Type B pancreatic cell (in vitro differentiated cells): Measurements from ENCODE around the gene TMOD3. TPM values are rescaled to one million over a fixed set of nuclear protein-coding genes. Genes with fewer than 3 reads are reported as not detected.

Experiments
- DNase-seq: peaks from one replicate; pipeline ENCODE4 v3.0.0; 2021; ENCODE audit warnings: mixed read lengths; ENCODE audit not compliant: unreplicated experiment; ENCODE audit errors: extremely low spot score
- H3K27ac Mint-ChIP-seq: 2 replicates; pipeline ENCODE4 v1.8.0; 2021; ENCODE audit warnings: mild to moderate bottlenecking, mixed read lengths
- H3K27me3 Mint-ChIP-seq: 2 replicates; pipeline ENCODE4 v1.8.0; 2021; ENCODE audit warnings: mixed read lengths
- H3K36me3 Mint-ChIP-seq: 2 replicates; pipeline ENCODE4 v1.8.0; 2021; ENCODE audit warnings: mixed read lengths
- H3K4me1 Mint-ChIP-seq: one replicate; pipeline ENCODE4 v1.8.0; 2021; ENCODE audit warnings: mixed read lengths; ENCODE audit not compliant: unreplicated experiment
- H3K4me3 Mint-ChIP-seq: 2 replicates; pipeline ENCODE4 v1.8.0; 2021; ENCODE audit warnings: mild to moderate bottlenecking, mixed read lengths
- H3K9me3 Mint-ChIP-seq: 2 replicates; pipeline ENCODE4 v1.8.0; 2021; ENCODE audit warnings: mixed read lengths
- total RNA-seq: library from RNA; stranded (reverse); gene quantifications from 2 replicates; pipeline ENCODE4 v1.2.1, GENCODE V29; 2021; ENCODE audit warnings: low replicate concordance
- TF ChIP-seq, protein P1 (sequence below): fragments of 200-600 bp; sonication (generic); conservative IDR thresholded peaks from 2 replicates; pipeline ENCODE4 v1.5.0; 2021; ENCODE audit warnings: antibody characterized with exemption, mild to moderate bottlenecking

Gene TMOD3
- total RNA-seq, 1 donor from 2014 or later: 49.0 TPM

DNA sequence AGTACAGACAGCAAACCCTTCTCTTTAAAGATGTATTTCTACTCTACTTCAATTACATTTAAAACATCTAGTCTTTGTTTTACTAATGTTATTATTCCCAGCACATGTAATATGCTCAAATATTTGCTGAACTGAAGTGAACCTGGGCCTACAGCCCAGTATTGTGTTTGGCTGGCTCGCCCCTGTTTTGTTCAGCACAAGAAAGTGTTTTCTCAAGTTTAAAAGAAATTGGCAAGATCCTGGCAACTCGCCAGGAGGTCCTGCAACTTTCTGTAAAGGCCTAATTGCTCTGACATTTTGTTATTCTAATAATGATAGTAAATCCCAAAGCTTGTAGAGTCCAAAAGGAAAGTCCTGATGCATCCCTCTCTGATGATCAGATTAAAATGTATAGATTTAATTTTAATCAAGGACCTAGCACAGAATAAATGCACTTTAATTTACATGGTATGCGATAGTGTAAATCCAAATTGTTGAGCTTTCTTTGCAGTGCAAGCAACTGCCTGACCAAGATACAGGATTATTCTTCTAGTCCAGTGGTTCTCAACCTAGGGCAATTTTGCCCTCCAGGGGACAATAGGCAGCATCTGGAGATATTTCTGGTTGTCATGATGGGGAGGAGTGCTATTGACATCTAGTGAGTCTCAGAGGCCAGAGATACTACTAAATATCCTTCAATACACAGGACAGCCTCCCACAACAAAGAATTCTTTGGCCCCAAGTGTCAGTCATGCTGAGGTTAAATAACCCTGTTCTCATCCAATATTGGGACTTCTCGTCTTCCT, 35.7 kb upstream of the TMOD3 start:
- peaks cover 22% of the 10 kb centered on the region for H3K4me1 Mint-ChIP-seq
- DNase-seq: no peak
- H3K4me3 Mint-ChIP-seq: no peak overlapping the region
- no peaks in the 10 kb centered on the region for H3K9me3 Mint-ChIP-seq
- no peak overlapping the region for H3K27ac Mint-ChIP-seq
- H3K36me3 Mint-ChIP-seq: no peaks in the 10 kb centered on the region
- TF ChIP-seq, protein P1, sequence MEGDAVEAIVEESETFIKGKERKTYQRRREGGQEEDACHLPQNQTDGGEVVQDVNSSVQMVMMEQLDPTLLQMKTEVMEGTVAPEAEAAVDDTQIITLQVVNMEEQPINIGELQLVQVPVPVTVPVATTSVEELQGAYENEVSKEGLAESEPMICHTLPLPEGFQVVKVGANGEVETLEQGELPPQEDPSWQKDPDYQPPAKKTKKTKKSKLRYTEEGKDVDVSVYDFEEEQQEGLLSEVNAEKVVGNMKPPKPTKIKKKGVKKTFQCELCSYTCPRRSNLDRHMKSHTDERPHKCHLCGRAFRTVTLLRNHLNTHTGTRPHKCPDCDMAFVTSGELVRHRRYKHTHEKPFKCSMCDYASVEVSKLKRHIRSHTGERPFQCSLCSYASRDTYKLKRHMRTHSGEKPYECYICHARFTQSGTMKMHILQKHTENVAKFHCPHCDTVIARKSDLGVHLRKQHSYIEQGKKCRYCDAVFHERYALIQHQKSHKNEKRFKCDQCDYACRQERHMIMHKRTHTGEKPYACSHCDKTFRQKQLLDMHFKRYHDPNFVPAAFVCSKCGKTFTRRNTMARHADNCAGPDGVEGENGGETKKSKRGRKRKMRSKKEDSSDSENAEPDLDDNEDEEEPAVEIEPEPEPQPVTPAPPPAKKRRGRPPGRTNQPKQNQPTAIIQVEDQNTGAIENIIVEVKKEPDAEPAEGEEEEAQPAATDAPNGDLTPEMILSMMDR: no peak
- no peaks in the 10 kb centered on the region for H3K27me3 Mint-ChIP-seq

DNA sequence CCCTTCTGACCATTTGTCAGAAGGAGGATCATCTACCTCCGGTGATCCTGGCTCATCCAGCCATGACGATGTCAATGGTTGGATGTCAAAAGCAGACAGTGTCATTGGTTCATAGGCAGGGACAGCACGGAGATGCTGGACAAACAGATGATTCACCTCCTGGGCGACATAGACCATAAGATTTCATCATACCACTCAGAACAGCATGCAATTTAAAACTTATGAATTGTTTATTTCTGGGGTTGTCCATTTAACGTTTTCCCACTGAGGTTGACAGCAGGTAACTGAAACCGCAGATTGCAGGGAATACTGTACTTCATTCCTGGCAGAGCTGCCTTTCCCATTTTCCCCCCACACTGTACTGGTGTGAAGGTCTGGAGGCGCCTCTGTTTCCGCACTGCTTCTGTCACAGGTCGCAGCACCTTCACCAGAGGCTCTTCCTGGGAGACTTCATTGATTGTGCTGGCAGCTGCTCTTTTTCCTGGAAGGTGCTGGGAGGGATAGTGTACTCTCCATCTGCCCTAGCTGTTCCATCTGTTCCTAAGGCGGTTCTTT, 32.5 kb upstream of the TMOD3 start:
- peaks cover 36% of the 10 kb centered on the region for H3K4me1 Mint-ChIP-seq
- no peaks in the 10 kb centered on the region for H3K9me3 Mint-ChIP-seq
- DNase-seq: no peak
- no peaks in the 10 kb centered on the region for H3K27me3 Mint-ChIP-seq
- TF ChIP-seq, protein P1: no peak
- H3K27ac Mint-ChIP-seq: no peak overlapping the region
- H3K4me3 Mint-ChIP-seq: no peak overlapping the region
- no peaks in the 10 kb centered on the region for H3K36me3 Mint-ChIP-seq

DNA sequence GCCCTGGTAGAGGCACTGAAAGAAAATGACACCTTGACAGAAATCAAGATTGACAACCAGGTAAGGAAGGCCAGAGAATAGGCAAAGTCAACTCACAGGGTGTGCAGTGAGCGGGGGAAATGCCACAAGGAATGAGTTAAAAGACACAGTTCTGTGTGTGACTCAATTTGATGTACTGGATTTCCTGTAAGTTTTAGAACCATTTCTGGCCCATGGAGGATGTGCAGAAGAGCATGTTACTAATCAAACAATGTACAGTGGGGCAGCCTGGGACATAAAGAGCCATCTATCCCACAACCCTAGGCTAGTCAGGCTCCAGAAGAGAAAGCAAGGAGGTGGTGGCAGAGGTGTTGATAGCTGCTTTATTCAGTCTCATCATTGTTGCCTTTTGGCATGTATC, 31.2 kb upstream of the TMOD3 start:
- Mint-ChIP-seq H3K9me3 (no peaks in the 10 kb centered on the region), H3K36me3 (no peaks in the 10 kb centered on the region), H3K27ac (no peak overlapping the region), H3K4me1 (peaks cover 36% of the 10 kb centered on the region), H3K27me3 (no peaks in the 10 kb centered on the region), H3K4me3 (no peak overlapping the region)
- DNase-seq: no peak
- TF ChIP-seq, protein P1: no peak

DNA sequence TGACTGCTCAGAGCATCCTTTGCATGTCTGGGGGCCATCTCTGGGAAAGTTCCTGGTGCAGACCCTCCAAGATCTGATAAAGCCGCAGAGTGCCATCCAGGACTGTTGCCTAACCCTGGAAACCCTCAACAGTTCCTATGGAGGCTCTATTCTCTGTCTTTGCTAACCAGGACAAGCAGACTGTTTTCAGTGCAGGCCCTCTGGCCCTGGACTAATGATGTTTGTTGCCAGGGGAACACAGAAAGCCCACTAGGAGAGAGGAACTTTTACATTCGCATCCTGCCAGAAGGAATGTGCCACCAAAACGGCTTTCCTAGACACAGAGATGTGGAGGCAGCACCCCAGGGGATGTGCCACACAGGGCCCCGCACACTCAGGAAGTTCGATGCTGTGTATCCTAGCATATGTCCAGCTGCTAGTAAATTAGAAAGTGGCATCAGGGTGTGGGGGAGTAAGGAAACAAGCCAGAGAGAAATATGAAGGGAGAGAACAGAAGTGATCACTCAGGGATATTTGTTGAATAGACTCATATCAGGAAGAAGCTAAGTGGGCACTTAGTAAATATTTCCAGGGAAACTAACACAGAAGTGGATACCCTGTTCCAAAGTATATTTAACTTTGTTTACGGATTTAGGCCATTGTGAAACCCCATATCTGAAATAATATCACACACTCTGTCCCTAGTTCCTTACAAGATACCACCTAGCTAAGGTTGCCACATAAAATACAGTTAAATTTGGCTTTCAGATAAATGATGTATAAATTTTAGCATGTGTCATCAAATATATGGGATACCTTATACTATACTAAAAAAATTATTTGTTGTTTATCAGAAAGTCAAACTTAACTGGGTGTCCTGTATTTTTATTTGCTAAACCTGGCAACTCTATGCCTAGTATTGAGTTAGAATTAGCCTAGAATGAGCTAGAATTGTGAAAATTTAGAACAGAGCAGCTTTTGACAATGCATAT, 29.9 kb upstream of the TMOD3 start:
- Mint-ChIP-seq H3K9me3 (no peaks in the 10 kb centered on the region), H3K4me3 (no peak overlapping the region), H3K36me3 (no peaks in the 10 kb centered on the region), H3K27me3 (no peaks in the 10 kb centered on the region), H3K4me1 (peaks cover 27% of the 10 kb centered on the region), H3K27ac (peak overlapping the region; percentile 33)
- TF ChIP-seq, protein P1: no peak
- no peak for DNase-seq

DNA sequence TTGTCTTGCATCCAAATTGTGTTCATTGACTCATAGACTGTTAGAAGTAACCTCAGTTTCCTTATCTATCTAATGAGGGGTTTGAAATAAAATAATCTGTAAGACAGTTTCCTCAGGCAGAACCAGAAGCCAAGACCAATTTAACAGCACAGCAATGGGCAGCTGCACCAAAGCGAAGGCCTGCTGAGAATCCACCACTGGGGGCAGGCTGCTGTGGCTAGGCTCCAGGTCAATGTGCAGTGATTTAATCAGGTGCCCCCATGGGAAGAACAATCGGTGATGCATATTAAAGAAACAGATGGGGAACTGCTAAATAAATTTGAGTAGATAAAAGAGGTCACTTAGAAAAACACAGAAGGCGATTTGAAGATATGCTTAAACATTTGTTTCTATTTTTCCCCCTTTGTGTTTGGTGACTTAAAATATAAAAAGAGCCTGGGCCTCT, 28.0 kb upstream of the TMOD3 start:
- H3K27me3 Mint-ChIP-seq: no peaks in the 10 kb centered on the region
- DNase-seq: no peak
- H3K9me3 Mint-ChIP-seq: no peaks in the 10 kb centered on the region
- TF ChIP-seq, protein P1: peak; percentile 75
- H3K4me3 Mint-ChIP-seq: no peak overlapping the region
- H3K4me1 Mint-ChIP-seq: peaks cover 21% of the 10 kb centered on the region
- H3K36me3 Mint-ChIP-seq: no peaks in the 10 kb centered on the region
- H3K27ac Mint-ChIP-seq: peak overlapping the region; percentile 71
